Colonic mucosa (tissue), 4 donors: ENCODE results near the gene APBB1IP. TPM values are rescaled to one million over a fixed set of nuclear protein-coding genes. Genes with fewer than 3 reads are reported as not detected.

Source experiments
- DNase-seq: peaks from one replicate; pipeline ENCODE4 v3.0.0-alpha.2; 2020
- H3K27ac ChIP-seq: fragments of 200-600 bp; one replicate; pipeline ENCODE4 v1.8.0; 2021
- H3K27me3 ChIP-seq: fragments of 200-600 bp; one replicate; pipeline ENCODE4 v1.8.0; 2021
- H3K36me3 ChIP-seq: fragments of 200-600 bp; one replicate; pipeline ENCODE4 v1.8.0; 2021
- H3K4me1 ChIP-seq: fragments of 200-600 bp; one replicate; pipeline ENCODE4 v1.8.0; 2021; ENCODE audit warnings: mild to moderate bottlenecking
- H3K4me3 ChIP-seq: fragments of 200-600 bp; one replicate; pipeline ENCODE4 v1.8.0; 2021
- H3K9ac ChIP-seq, 2 donors: one replicate each; pipeline ENCODE4 v1.7.0; 2013; ENCODE audit warnings: control low read depth in 2 of 2, low read depth in 2 of 2, low read length in 2 of 2
- H3K9me3 ChIP-seq: fragments of 200-600 bp; one replicate; pipeline ENCODE4 v1.8.0; 2021
- CTCF ChIP-seq: fragments of 200-600 bp; IDR thresholded peaks from one replicate; pipeline ENCODE4 v1.8.0; 2022; ENCODE audit warnings: antibody characterized with exemption, mild to moderate bottlenecking
- intact Hi-C: fragments of 100-400 bp; cut with DNase I; formaldehyde crosslinking; loops from one replicate; pipeline ENCODE4 v1.14.1; 2022
- total RNA-seq, 2 donors: library from RNA; stranded (reverse); fragmentation: NEBNext Ultra II Directional in 1 of 2; extraction: Animal tissue kit (Norgen Biotek cat#: 25700) in 1 of 2; gene quantifications; one replicate each; pipeline ENCODE4 v1.2.1, GENCODE V29; 2021
- donor health status: healthy.
- donor health status: DM: no; HTN: no; CAD: no.
- donor health status: DM: no; HTN: no; CAD: no.

The APBB1IP gene
- total RNA-seq, 2 donors from 2014 or later = 2.1 to 2.8 TPM

- Histone ChIP-seq H3K9ac (no peak overlapping the region), H3K4me3 (no peak overlapping the region), H3K4me1 (no peaks in the 10 kb centered on the region), H3K36me3 (no peaks in the 10 kb centered on the region), H3K27ac (no peak overlapping the region), H3K9me3 (no peaks in the 10 kb centered on the region), H3K27me3 (no peaks in the 10 kb centered on the region)
- no peak for DNase-seq
- intact Hi-C loops = no loop called here
- TF ChIP-seq CTCF = no peak
These were observed 29.2 kb upstream of the APBB1IP start for GRCh38 chr10:26408858-26409494.

- Histone ChIP-seq H3K36me3 (no peaks in the 10 kb centered on the region), H3K27ac (no peak overlapping the region), H3K4me3 (no peak overlapping the region), H3K4me1 (no peaks in the 10 kb centered on the region), H3K9me3 (no peaks in the 10 kb centered on the region), H3K27me3 (no peaks in the 10 kb centered on the region), H3K9ac (no peak overlapping the region)
- TF ChIP-seq CTCF = no peak
- DNase-seq = no peak
- intact Hi-C loops = no loop called here
These were observed 27.8 kb upstream of the APBB1IP start for GRCh38 chr10:26410356-26410755.

GRCh38 chr10:26412932-26413331 lies 25.2 kb upstream of the APBB1IP start:
- intact Hi-C loops = no loop called here
- Histone ChIP-seq H3K27ac (no peak overlapping the region), H3K9ac (no peak overlapping the region), H3K4me1 (no peaks in the 10 kb centered on the region), H3K36me3 (no peaks in the 10 kb centered on the region), H3K9me3 (no peaks in the 10 kb centered on the region), H3K4me3 (no peak overlapping the region), H3K27me3 (no peaks in the 10 kb centered on the region)
- no peak for TF ChIP-seq CTCF
- DNase-seq = no peak

- no peak overlapping the region for H3K4me3 ChIP-seq
- H3K9ac ChIP-seq = no peak overlapping the region
- no peak for DNase-seq
- TF ChIP-seq CTCF = no peak
- no peaks in the 10 kb centered on the region for H3K36me3 ChIP-seq
- no peaks in the 10 kb centered on the region for H3K9me3 ChIP-seq
- no peaks in the 10 kb centered on the region for H3K27me3 ChIP-seq
- no peaks in the 10 kb centered on the region for H3K4me1 ChIP-seq
- no peak overlapping the region for H3K27ac ChIP-seq
- intact Hi-C loops = no loop called here
These were observed 24.8 kb upstream of the APBB1IP start for GRCh38 chr10:26413375-26413774.

GRCh38 chr10:26417136-26417535 lies 21.0 kb upstream of the APBB1IP start:
- no peak overlapping the region for H3K27ac ChIP-seq
- intact Hi-C loops = no loop called here
- H3K9me3 ChIP-seq = no peaks in the 10 kb centered on the region
- no peaks in the 10 kb centered on the region for H3K36me3 ChIP-seq
- H3K4me3 ChIP-seq = no peak overlapping the region
- DNase-seq = no peak
- no peaks in the 10 kb centered on the region for H3K27me3 ChIP-seq
- TF ChIP-seq CTCF = no peak
- H3K9ac ChIP-seq = no peak overlapping the region
- H3K4me1 ChIP-seq = no peaks in the 10 kb centered on the region
